ENCODE measurements around the gene ZNF14.

- TF ChIP-seq POLR2A (IDR thresholded peaks at IDR 0.05) (no peak), CTCF (IDR thresholded peaks at IDR 0.05 in 4 of 5, conservative IDR thresholded peaks at IDR 0.05 in 1 of 5) (no peak)
Measured at GRCh38 chr19:19711934-19712828, 20.7 kb downstream of the ZNF14 start.

Data from gastrocnemius medialis (tissue), 4 donors.